ENCODE data around the gene PARD3.
"Not testable (repeated sequence)": the region's sequence is repeated elsewhere in the genome, so short reads cannot be mapped to it uniquely, and the experiment has no call there.

PARD3 gene

DNA sequence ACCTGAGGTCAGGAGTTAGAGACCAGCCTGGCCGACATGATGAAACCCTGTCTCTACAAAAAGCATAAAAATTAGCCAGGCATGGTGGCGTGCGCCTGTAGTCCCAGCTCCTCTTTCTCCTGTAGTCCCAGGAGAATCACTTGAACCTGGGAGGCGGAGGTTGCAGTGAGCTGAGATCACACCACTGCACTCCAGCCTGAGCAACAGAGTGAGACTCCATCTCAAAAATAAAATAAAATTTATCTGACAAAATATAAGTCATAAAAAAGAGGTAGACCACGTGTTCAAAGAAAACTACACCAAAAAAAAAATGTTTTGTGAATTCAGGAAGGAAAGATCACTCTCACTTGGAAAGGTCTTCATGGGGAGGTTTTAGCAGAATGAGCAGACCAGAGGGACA lies 114.3 kb downstream of the PARD3 start:
- WGBS, 2 experiments: 81 to 87% methylated on average over 5 of the region's 5 CpGs
- not testable (repeated sequence) for H3K9me3 ChIP-seq (ENCODE audit: control insufficient read depth, low read length); H3K36me3 ChIP-seq (ENCODE audit: control insufficient read depth, insufficient read depth, low read length); H3K4me3 ChIP-seq (ENCODE audit: insufficient read depth, low read depth, low read length); H3K4me1 ChIP-seq (ENCODE audit: control insufficient read depth, insufficient read depth, low read length); H3K27ac ChIP-seq (ENCODE audit: insufficient read depth, low read depth, low read length, poor library complexity, severe bottlenecking); H3K27me3 ChIP-seq (ENCODE audit: control insufficient read depth, insufficient read depth, low read length, poor library complexity, severe bottlenecking)

DNA sequence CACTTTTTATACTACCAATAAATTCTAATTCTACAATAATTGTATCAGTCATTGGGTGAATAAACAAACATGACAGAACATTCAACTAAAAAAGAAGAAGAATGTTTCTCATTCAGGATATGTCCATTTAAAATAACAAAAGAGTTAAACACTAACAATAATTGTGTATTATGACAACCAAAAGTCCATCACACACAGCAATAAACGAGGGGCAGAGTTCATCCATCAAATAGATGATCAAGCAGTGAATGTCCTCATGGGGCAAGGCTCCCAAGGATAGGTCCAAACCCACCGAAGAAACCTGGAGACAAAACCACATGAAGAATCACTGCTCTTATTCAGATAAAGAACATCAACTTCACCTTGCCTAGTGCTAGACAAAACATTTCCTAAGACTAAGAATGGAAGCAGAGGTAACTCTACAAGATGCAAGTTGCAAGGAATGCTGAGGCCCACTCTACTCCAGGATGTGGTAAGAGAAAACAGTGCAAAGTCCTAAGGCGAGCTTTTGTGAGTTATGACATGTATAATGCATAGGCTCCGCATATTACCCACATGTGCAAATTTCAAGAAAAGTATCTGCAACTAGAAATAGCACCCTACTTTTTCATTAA lies 115.1 kb downstream of the PARD3 start:
- Histone ChIP-seq H3K36me3 (ENCODE audit: control insufficient read depth, insufficient read depth, low read length) (no peaks in the 10 kb centered on the region), H3K4me3 (ENCODE audit: insufficient read depth, low read depth, low read length) (no peak overlapping the region), H3K27ac (ENCODE audit: insufficient read depth, low read depth, low read length, poor library complexity, severe bottlenecking) (no peak overlapping the region), H3K4me1 (ENCODE audit: control insufficient read depth, insufficient read depth, low read length) (no peaks in the 10 kb centered on the region), H3K27me3 (ENCODE audit: control insufficient read depth, insufficient read depth, low read length, poor library complexity, severe bottlenecking) (no peaks in the 10 kb centered on the region), H3K9me3 (ENCODE audit: control insufficient read depth, low read length) (no peaks in the 10 kb centered on the region)
- 92 to 97% methylated on average over 3 to 4 of the region's 4 CpGs for WGBS, 2 experiments

DNA sequence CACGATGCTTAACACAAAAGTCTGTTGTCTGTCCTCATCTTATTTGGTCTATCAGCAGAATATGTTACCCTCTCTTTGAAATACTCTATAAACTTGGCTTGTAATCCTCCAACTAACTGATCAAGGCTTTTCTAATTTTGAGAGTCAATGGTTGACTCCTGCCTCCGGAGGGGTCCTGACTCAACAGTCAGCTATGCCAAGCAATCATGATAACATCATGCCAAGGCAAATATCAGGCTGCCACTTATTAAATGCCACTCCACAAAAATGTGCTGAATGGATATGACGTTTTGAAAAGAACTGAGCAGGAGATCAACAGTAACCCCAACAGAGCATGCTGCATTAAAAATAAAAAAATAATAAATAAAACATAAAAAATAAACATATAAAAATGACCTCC lies 116.1 kb downstream of the PARD3 start:
- no peaks in the 10 kb centered on the region for H3K4me1 ChIP-seq (ENCODE audit: control insufficient read depth, insufficient read depth, low read length)
- H3K27ac ChIP-seq (ENCODE audit: insufficient read depth, low read depth, low read length, poor library complexity, severe bottlenecking): no peak overlapping the region
- H3K9me3 ChIP-seq (ENCODE audit: control insufficient read depth, low read length): no peaks in the 10 kb centered on the region
- H3K36me3 ChIP-seq (ENCODE audit: control insufficient read depth, insufficient read depth, low read length): no peaks in the 10 kb centered on the region
- no peak overlapping the region for H3K4me3 ChIP-seq (ENCODE audit: insufficient read depth, low read depth, low read length)
- H3K27me3 ChIP-seq (ENCODE audit: control insufficient read depth, insufficient read depth, low read length, poor library complexity, severe bottlenecking): no peaks in the 10 kb centered on the region
- 92 to 93% methylated on average over 2 to 3 of the region's 3 CpGs for WGBS, 2 experiments

DNA sequence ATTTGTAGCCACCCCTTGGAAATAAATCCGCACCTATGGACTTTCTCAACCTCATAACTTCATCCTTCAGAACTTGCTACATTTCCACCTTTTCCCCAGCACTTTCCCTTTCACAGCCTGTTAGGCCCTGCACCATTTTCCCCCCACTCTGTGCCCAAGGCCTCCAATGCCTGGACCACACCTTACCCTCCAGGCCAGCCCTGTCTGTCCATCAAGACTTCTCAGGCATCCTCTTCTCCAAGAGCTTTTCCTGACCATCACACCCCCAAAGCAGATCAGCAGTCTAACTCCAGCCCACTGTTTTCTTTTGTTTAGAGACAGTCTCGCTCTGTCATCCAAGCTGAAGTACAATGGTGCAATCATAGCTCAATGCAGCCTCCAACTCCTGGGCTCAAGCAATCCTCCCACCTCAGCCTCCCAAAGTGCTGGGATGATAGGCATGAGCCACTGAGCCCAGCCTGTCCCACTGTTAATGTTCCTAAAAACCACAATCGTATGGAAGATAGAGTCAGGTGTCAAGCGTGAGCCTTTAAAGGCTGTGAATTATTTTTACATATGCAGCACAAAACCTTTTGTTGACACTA lies 116.8 kb downstream of the PARD3 start:
- Histone ChIP-seq H3K4me3 (ENCODE audit: insufficient read depth, low read depth, low read length) (no peak overlapping the region), H3K27me3 (ENCODE audit: control insufficient read depth, insufficient read depth, low read length, poor library complexity, severe bottlenecking) (no peaks in the 10 kb centered on the region), H3K4me1 (ENCODE audit: control insufficient read depth, insufficient read depth, low read length) (no peaks in the 10 kb centered on the region), H3K27ac (ENCODE audit: insufficient read depth, low read depth, low read length, poor library complexity, severe bottlenecking) (no peak overlapping the region), H3K36me3 (ENCODE audit: control insufficient read depth, insufficient read depth, low read length) (no peaks in the 10 kb centered on the region), H3K9me3 (ENCODE audit: control insufficient read depth, low read length) (no peaks in the 10 kb centered on the region)
- WGBS, 2 experiments: 90 to 91% methylated on average over 4 of the region's 4 CpGs

DNA sequence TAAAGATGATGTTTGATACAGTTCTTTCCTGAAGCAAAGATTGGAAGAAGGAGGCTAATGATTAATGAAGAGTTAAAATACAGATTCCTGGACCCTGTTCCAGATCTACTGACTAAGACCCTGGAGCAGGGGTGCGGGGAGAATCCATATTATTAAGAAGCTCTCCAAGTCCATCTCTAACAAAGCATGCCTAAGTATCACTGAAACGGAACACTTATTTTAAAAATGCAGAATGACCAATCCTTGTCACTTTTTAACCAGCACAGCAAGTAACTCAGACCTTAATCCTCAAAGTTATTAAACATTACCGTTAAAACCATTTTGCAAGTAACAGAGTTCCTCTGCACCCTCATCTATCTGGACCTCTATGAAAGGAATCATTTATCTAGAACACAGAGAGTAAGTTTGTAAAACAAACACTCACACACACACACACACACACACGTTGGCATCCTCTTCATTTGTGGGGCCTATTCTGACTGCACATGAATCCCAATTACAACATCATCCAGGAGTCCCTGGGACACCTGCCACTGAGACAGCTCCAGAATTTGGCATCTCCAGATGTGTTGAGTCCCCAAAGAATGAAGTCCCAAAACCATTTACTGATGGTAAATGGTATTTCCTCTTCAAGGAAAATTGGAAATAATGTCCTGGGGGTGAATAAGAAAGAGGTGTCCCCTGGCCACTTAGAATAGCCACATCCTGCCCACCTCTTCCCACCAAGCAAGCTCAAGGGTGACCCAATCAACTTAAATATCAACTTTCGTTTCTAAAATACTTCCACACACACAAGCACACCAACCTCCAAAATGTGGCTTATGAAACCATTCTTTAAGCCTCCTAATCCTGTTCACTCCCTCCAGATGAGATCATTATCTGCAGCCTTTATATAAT lies 117.5 kb downstream of the PARD3 start:
- Histone ChIP-seq H3K27me3 (ENCODE audit: control insufficient read depth, insufficient read depth, low read length, poor library complexity, severe bottlenecking) (no peaks in the 10 kb centered on the region), H3K4me1 (ENCODE audit: control insufficient read depth, insufficient read depth, low read length) (no peaks in the 10 kb centered on the region), H3K36me3 (ENCODE audit: control insufficient read depth, insufficient read depth, low read length) (no peaks in the 10 kb centered on the region), H3K4me3 (ENCODE audit: insufficient read depth, low read depth, low read length) (no peak overlapping the region), H3K9me3 (ENCODE audit: control insufficient read depth, low read length) (no peaks in the 10 kb centered on the region), H3K27ac (ENCODE audit: insufficient read depth, low read depth, low read length, poor library complexity, severe bottlenecking) (no peak overlapping the region)
- WGBS, 2 experiments: 90 to 93% methylated on average over 5 of the region's 5 CpGs

DNA sequence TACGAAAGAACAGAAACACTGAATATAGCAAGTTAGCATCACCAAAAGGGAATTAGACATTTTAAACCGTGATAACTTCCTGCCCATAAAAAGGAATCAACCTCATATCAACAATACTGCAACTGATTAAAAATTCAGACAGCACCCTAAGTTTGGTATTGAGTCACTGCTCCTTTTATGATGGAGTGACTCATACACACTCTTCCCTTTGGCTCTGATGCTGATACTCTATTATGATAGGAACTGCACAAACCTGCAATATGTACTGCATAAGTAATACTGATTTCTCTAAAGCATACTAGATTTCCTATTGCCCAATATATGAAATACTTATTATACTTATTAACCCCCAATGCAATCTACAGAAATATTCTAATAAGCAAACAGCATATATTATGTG lies 118.7 kb downstream of the PARD3 start:
- no peaks in the 10 kb centered on the region for H3K4me1 ChIP-seq (ENCODE audit: control insufficient read depth, insufficient read depth, low read length)
- no peaks in the 10 kb centered on the region for H3K36me3 ChIP-seq (ENCODE audit: control insufficient read depth, insufficient read depth, low read length)
- WGBS, 2 experiments: 94 to 100% methylated on average over 2 of the region's 2 CpGs
- H3K27ac ChIP-seq (ENCODE audit: insufficient read depth, low read depth, low read length, poor library complexity, severe bottlenecking): no peak overlapping the region
- H3K4me3 ChIP-seq (ENCODE audit: insufficient read depth, low read depth, low read length): no peak overlapping the region
- no peaks in the 10 kb centered on the region for H3K27me3 ChIP-seq (ENCODE audit: control insufficient read depth, insufficient read depth, low read length, poor library complexity, severe bottlenecking)
- H3K9me3 ChIP-seq (ENCODE audit: control insufficient read depth, low read length): no peaks in the 10 kb centered on the region

DNA sequence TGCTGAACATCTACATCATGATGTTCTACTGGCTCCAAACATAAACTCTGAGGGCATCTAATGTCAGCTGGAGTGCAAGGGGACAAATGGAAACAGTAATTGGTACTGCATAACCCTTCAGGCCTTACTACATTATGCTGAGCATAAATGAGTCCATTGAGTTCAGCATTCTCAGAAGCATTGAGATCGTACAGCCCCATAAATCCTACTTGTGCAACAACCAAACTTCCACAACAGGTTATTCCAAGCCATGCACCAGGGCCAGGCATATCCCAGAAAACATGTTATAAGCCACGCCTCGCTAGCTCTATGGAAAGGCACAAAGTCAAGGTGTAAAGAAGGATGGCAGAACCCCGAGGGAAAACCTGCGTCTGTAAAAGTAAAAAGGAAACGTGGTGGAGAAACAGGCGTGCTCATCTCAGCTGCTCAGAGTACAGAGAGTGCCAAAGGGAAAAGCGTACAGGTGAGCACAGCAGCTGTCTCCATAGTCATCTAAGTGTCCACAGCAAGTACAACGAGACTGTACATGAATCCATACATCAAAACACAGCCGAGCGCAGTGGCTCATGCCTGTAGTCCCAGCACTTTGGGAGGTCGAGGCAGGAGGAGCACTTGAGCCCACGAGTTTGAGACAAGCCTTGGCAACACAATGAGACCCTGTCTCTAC lies 124.6 kb downstream of the PARD3 start:
- H3K27ac ChIP-seq (ENCODE audit: insufficient read depth, low read depth, low read length, poor library complexity, severe bottlenecking): no peak overlapping the region
- no peaks in the 10 kb centered on the region for H3K27me3 ChIP-seq (ENCODE audit: control insufficient read depth, insufficient read depth, low read length, poor library complexity, severe bottlenecking)
- no peaks in the 10 kb centered on the region for H3K4me1 ChIP-seq (ENCODE audit: control insufficient read depth, insufficient read depth, low read length)
- H3K9me3 ChIP-seq (ENCODE audit: control insufficient read depth, low read length): no peaks in the 10 kb centered on the region
- WGBS, 2 experiments: 92 to 94% methylated on average over 13 of the region's 13 CpGs
- no peak overlapping the region for H3K4me3 ChIP-seq (ENCODE audit: insufficient read depth, low read depth, low read length)
- no peaks in the 10 kb centered on the region for H3K36me3 ChIP-seq (ENCODE audit: control insufficient read depth, insufficient read depth, low read length)

DNA sequence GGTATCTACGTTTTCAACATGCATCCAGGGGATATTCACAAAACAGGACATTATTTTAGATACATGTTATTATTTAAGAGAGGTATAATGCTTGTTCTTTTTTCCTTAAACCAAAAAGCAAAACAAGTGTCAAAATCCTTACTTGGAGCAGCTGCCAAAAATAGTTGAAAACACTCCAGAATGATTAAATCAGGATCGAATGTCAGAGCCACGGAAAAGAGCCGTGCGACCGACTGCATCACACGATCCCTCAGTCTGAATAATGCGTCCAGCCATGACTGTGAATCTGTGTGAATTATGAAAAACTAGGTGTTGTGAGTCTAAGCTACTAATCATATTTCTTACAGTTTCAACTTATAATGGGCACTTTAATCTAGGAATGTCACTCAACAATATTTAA lies 126.0 kb downstream of the PARD3 start:
- H3K4me3 ChIP-seq (ENCODE audit: insufficient read depth, low read depth, low read length): no peak overlapping the region
- no peaks in the 10 kb centered on the region for H3K9me3 ChIP-seq (ENCODE audit: control insufficient read depth, low read length)
- H3K4me1 ChIP-seq (ENCODE audit: control insufficient read depth, insufficient read depth, low read length): no peaks in the 10 kb centered on the region
- no peaks in the 10 kb centered on the region for H3K36me3 ChIP-seq (ENCODE audit: control insufficient read depth, insufficient read depth, low read length)
- no peak overlapping the region for H3K27ac ChIP-seq (ENCODE audit: insufficient read depth, low read depth, low read length, poor library complexity, severe bottlenecking)
- WGBS, 2 experiments: 93 to 97% methylated on average over 7 to 8 of the region's 8 CpGs
- no peaks in the 10 kb centered on the region for H3K27me3 ChIP-seq (ENCODE audit: control insufficient read depth, insufficient read depth, low read length, poor library complexity, severe bottlenecking)

DNA sequence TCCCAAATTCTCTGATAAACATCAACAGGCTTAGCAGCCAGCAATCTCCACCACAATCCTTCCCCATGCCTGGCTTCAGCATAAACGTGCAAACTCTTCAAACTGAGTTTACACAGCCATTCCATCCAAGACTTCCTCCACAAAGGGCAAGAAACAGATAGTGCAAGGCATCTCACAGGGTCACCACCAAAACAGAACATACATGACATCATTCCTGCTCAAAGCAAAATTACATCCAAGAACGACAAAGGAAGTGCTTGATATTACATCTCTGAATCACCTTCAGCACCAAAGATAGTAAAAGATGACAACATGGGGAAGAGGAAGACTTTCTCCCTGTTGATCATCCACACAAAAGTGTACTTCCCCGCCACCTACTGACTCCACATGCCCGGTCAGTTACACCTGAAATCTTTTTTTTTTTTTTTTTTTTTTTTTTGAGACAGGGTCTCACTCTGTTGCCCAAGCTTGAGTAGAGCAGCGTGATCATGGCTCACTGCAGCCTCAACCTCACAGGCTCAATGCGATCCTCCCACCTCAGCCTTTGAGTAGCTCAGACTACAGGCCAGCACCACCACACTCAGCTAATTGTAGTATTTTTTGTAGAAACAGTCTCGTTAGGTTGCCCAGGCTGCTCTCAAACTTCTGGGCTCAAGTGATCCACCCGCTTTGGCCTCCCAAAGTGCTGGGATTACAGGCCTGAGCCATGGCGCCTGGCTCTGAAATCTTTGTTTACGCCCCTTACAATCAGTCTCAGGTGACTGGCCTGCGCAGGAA lies 127.5 kb downstream of the PARD3 start:
- H3K36me3 ChIP-seq (ENCODE audit: control insufficient read depth, insufficient read depth, low read length): no peaks in the 10 kb centered on the region
- WGBS, 2 experiments: 84 to 90% methylated on average over 11 of the region's 11 CpGs
- no peaks in the 10 kb centered on the region for H3K27me3 ChIP-seq (ENCODE audit: control insufficient read depth, insufficient read depth, low read length, poor library complexity, severe bottlenecking)
- no peaks in the 10 kb centered on the region for H3K4me1 ChIP-seq (ENCODE audit: control insufficient read depth, insufficient read depth, low read length)
- H3K27ac ChIP-seq (ENCODE audit: insufficient read depth, low read depth, low read length, poor library complexity, severe bottlenecking): no peak overlapping the region
- no peak overlapping the region for H3K4me3 ChIP-seq (ENCODE audit: insufficient read depth, low read depth, low read length)
- no peaks in the 10 kb centered on the region for H3K9me3 ChIP-seq (ENCODE audit: control insufficient read depth, low read length)

Data from ectodermal cell (in vitro differentiated cells).